Measurements from ENCODE around the gene LAD1. TPM values are rescaled to one million over a fixed set of nuclear protein-coding genes. Genes with fewer than 3 reads are reported as not detected.

The LAD1 gene
- polyA plus RNA-seq, 1 donor from 2014 or later, result not detected

DNA sequence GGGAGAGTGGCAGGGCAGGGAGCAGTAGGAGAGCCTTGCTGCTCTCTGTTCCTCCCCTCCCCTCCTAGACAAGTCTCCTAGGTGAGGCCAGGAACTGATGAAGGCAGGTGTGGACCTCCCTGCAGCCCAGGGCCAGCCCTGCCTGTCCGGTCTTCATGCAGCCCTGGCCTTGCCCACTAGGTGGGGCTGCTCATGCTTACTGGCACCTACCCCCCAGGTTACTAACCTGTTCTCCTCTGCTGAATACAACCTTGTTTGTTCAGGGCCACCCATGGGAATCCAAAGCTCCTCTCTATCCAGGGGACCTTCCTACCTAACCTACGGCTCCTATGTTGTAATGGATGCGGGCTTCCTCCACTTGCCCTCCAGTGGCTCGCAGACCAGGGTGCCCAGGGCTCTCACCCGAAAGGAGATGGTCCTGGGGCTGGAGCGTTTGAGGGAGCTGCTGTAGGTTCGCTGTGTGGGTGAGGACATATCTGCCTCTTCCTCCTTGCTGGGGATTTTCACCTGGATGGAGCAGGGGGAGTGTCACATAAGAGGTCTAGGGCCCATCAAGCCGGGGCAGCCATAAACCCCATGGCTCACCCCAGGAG is 13.7 kb downstream of the LAD1 start:
- H3K79me2 ChIP-seq (replicated peaks; ENCODE audit: insufficient read depth, low read length), result no peaks in the 10 kb centered on the region
- H3K27me3 ChIP-seq (ENCODE audit: insufficient read depth, low read depth, low read length), result no peaks in the 10 kb centered on the region
- H3K4me3 ChIP-seq (ENCODE audit: low read length), result no peak overlapping the region
- H3F3A ChIP-seq (ENCODE audit: insufficient read depth, low read length, poor library complexity, severe bottlenecking), result no peaks in the 10 kb centered on the region
- H3K27ac ChIP-seq (ENCODE audit: low read length), result no peak overlapping the region
- TF ChIP-seq SMC3 (conservative IDR thresholded peaks at IDR 0.05; ENCODE audit: poor library complexity), result no peak
- H3K4me2 ChIP-seq (ENCODE audit: low read length), result no peak overlapping the region
- no peak overlapping the region for H3K9ac ChIP-seq (ENCODE audit: low read length)
- no peaks in the 10 kb centered on the region for H3K36me3 ChIP-seq (ENCODE audit: insufficient read depth, low read length)
- H3K9me2 ChIP-seq (ENCODE audit: insufficient read depth, low read length), result no peaks in the 10 kb centered on the region
- H4K20me1 ChIP-seq (ENCODE audit: insufficient read depth), result no peaks in the 10 kb centered on the region
- H3K9me3 ChIP-seq (ENCODE audit: low read length), result no peaks in the 10 kb centered on the region
- no peak overlapping the region for H2AFZ ChIP-seq (ENCODE audit: low read depth, low read length)

DNA sequence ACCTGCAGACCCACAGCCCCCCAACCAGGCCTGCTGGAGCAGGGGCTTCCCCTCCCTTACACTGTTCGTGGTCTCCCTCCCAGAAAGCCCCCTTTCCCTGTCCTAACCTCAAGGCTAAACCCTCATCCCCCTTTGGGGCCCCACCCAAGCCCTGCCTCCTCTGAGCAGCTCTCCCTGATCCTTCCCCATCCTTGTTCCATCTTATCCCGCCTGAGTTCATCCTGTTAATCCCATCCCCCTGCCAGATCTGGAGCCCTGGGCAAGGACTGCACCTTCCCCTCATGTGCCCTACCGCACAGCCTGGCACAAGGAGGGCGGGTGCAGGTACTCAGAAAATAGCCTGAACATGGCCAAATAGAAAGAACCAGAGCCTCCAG is 14.7 kb downstream of the LAD1 start:
- no peaks in the 10 kb centered on the region for H3K79me2 ChIP-seq (replicated peaks; ENCODE audit: insufficient read depth, low read length)
- H3K4me3 ChIP-seq (ENCODE audit: low read length), result no peak overlapping the region
- H3K4me2 ChIP-seq (ENCODE audit: low read length), result no peak overlapping the region
- H3K9me3 ChIP-seq (ENCODE audit: low read length), result no peaks in the 10 kb centered on the region
- no peaks in the 10 kb centered on the region for H3K27me3 ChIP-seq (ENCODE audit: insufficient read depth, low read depth, low read length)
- H3K9ac ChIP-seq (ENCODE audit: low read length), result no peak overlapping the region
- no peak overlapping the region for H3K27ac ChIP-seq (ENCODE audit: low read length)
- TF ChIP-seq EZH2 (IDR thresholded peaks at IDR 0.05; ENCODE audit: borderline replicate concordance, insufficient read depth, low read length, poor library complexity, severe bottlenecking) (no peak), TAF1 (IDR thresholded peaks at IDR 0.05; ENCODE audit: low read depth) (no peak), POLR2AphosphoS5 (IDR thresholded peaks at IDR 0.05) (no peak), EP300 (conservative IDR thresholded peaks at IDR 0.05; ENCODE audit: poor library complexity, severe bottlenecking) (no peak), SMC3 (conservative IDR thresholded peaks at IDR 0.05; ENCODE audit: poor library complexity) (no peak), MXI1 (conservative IDR thresholded peaks at IDR 0.05; ENCODE audit: poor library complexity, severe bottlenecking) (no peak), RAD21 (conservative IDR thresholded peaks at IDR 0.05) (no peak)
- TF ChIP-seq, protein P1, sequence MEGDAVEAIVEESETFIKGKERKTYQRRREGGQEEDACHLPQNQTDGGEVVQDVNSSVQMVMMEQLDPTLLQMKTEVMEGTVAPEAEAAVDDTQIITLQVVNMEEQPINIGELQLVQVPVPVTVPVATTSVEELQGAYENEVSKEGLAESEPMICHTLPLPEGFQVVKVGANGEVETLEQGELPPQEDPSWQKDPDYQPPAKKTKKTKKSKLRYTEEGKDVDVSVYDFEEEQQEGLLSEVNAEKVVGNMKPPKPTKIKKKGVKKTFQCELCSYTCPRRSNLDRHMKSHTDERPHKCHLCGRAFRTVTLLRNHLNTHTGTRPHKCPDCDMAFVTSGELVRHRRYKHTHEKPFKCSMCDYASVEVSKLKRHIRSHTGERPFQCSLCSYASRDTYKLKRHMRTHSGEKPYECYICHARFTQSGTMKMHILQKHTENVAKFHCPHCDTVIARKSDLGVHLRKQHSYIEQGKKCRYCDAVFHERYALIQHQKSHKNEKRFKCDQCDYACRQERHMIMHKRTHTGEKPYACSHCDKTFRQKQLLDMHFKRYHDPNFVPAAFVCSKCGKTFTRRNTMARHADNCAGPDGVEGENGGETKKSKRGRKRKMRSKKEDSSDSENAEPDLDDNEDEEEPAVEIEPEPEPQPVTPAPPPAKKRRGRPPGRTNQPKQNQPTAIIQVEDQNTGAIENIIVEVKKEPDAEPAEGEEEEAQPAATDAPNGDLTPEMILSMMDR (IDR thresholded peaks at IDR 0.05; ENCODE audit: poor library complexity, severe bottlenecking), result no peak
- TF ChIP-seq, protein P2, sequence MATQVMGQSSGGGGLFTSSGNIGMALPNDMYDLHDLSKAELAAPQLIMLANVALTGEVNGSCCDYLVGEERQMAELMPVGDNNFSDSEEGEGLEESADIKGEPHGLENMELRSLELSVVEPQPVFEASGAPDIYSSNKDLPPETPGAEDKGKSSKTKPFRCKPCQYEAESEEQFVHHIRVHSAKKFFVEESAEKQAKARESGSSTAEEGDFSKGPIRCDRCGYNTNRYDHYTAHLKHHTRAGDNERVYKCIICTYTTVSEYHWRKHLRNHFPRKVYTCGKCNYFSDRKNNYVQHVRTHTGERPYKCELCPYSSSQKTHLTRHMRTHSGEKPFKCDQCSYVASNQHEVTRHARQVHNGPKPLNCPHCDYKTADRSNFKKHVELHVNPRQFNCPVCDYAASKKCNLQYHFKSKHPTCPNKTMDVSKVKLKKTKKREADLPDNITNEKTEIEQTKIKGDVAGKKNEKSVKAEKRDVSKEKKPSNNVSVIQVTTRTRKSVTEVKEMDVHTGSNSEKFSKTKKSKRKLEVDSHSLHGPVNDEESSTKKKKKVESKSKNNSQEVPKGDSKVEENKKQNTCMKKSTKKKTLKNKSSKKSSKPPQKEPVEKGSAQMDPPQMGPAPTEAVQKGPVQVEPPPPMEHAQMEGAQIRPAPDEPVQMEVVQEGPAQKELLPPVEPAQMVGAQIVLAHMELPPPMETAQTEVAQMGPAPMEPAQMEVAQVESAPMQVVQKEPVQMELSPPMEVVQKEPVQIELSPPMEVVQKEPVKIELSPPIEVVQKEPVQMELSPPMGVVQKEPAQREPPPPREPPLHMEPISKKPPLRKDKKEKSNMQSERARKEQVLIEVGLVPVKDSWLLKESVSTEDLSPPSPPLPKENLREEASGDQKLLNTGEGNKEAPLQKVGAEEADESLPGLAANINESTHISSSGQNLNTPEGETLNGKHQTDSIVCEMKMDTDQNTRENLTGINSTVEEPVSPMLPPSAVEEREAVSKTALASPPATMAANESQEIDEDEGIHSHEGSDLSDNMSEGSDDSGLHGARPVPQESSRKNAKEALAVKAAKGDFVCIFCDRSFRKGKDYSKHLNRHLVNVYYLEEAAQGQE (IDR thresholded peaks at IDR 0.05; ENCODE audit: borderline replicate concordance), result no peak
- H4K20me1 ChIP-seq (ENCODE audit: insufficient read depth), result no peaks in the 10 kb centered on the region
- no peaks in the 10 kb centered on the region for H3K9me2 ChIP-seq (ENCODE audit: insufficient read depth, low read length)
- no peak overlapping the region for H2AFZ ChIP-seq (ENCODE audit: low read depth, low read length)
- H3K36me3 ChIP-seq (ENCODE audit: insufficient read depth, low read length), result no peaks in the 10 kb centered on the region
- H3F3A ChIP-seq (ENCODE audit: insufficient read depth, low read length, poor library complexity, severe bottlenecking), result no peaks in the 10 kb centered on the region

Data from neural cell (in vitro differentiated cells).